Endothelial cell of umbilical vein (primary cell): ENCODE data around the gene TRPM8. TPM values are rescaled to one million over a fixed set of nuclear protein-coding genes. Genes with fewer than 3 reads are reported as not detected.

Source experiments
- BruUV-seq: library from RNA; stranded (reverse); fragments of 400-500 nt; replicated peaks from 2 replicates; lab custom pipeline; 2021; lab: Mats Ljungman, UMichigan
- CTCF ChIA-PET: fragments of 300-600, 350-600 bp; sonication (Branson Sonifier 250); formaldehyde crosslinking; loops from one replicate; lab custom pipeline; 2021; ENCODE audit warnings: antibody characterized with exemption, inconsistent platforms; lab: Charles Lee
- POLR2A ChIA-PET: fragments of 300-600, 350-600 bp; sonication (Branson Sonifier 250); formaldehyde crosslinking; loops from one replicate; lab custom pipeline; 2021; ENCODE audit warnings: antibody characterized with exemption, inconsistent platforms; lab: Charles Lee
- DNase-seq: peaks from one replicate; pipeline ENCODE4 v3.0.0-alpha.2; 2011; ENCODE audit warnings: low read depth, low spot score
- FAIRE-seq: peaks from 2 replicates; lab custom pipeline; 2011; peaks lifted over from hg19 to GRCh38; lab: Jason Lieb, UNC
- H2AFZ ChIP-seq: 2 replicates; pipeline ENCODE4 v1.6.0; 2012; ENCODE audit warnings: low read depth, low read length, control low read depth, inconsistent platforms
- H3K27ac ChIP-seq: 2 replicates; pipeline ENCODE4 v1.5.1; 2011; ENCODE audit warnings: low read depth, mild to moderate bottlenecking, control low read depth, low read length, moderate library complexity; ENCODE audit not compliant: insufficient read depth
- H3K27me3 ChIP-seq, 2 experiments: 2 replicates each; pipeline versions ENCODE4 v1.6.0 to v1.6.1; 2011; ENCODE audit warnings: low read length in 2 of 2, mixed read lengths in 1 of 2; ENCODE audit not compliant: control insufficient read depth in 2 of 2, insufficient read depth in 2 of 2
- H3K36me3 ChIP-seq, 2 experiments: 2 replicates in 1 of 2; 3 replicates in 1 of 2; pipeline ENCODE4 v1.5.1; 2011; ENCODE audit warnings: low read length in 2 of 2, mild to moderate bottlenecking in 1 of 2, moderate library complexity in 1 of 2; ENCODE audit not compliant: control insufficient read depth in 2 of 2, insufficient read depth in 2 of 2; ENCODE audit errors: extremely low read depth in 1 of 2
- H3K4me1 ChIP-seq: 3 replicates; pipeline ENCODE4 v1.5.1; 2011; ENCODE audit warnings: mild to moderate bottlenecking, low read length; ENCODE audit not compliant: control insufficient read depth, insufficient read depth; ENCODE audit errors: extremely low read depth
- H3K4me2 ChIP-seq: 2 replicates; pipeline ENCODE4 v1.6.1; 2011; ENCODE audit warnings: low read length, control low read depth, mixed read lengths; ENCODE audit not compliant: insufficient read depth
- H3K4me3 ChIP-seq, 3 experiments: fragments of 200-600 bp in 1 of 3; sonication (generic), shearing (Covaris generic) in 1 of 3; replicated peaks in 1 of 3; 2 replicates each; pipeline ENCODE4 v1.5.1; 2011 to 2016; ENCODE audit warnings: control low read depth in 3 of 3, low read length in 3 of 3, mild to moderate bottlenecking in 2 of 3, inconsistent platforms in 1 of 3, low read depth in 1 of 3, moderate library complexity in 1 of 3; ENCODE audit not compliant: insufficient read depth in 1 of 3
- H3K79me2 ChIP-seq: 2 replicates; pipeline ENCODE4 v1.6.0; 2012; ENCODE audit warnings: low read length, inconsistent platforms; ENCODE audit not compliant: control insufficient read depth, insufficient read depth
- H3K9ac ChIP-seq: replicated peaks from 2 replicates; pipeline ENCODE3; 2011; ENCODE audit warnings: low read length, control low read depth; ENCODE audit not compliant: insufficient read depth; ENCODE audit errors: extremely low read depth
- H3K9me1 ChIP-seq: replicated peaks from 3 replicates; pipeline ENCODE4 v1.6.0; 2011; ENCODE audit warnings: mild to moderate bottlenecking, low read length; ENCODE audit not compliant: control insufficient read depth, insufficient read depth; ENCODE audit errors: extremely low read depth
- H3K9me3 ChIP-seq: replicated peaks from 2 replicates; pipeline ENCODE4 v1.5.1; 2012; ENCODE audit warnings: low read length, inconsistent platforms; ENCODE audit not compliant: control insufficient read depth, insufficient read depth
- H4K20me1 ChIP-seq: replicated peaks from 2 replicates; pipeline ENCODE3; 2011; ENCODE audit warnings: mild to moderate bottlenecking, low read length; ENCODE audit not compliant: control insufficient read depth, insufficient read depth; ENCODE audit errors: extremely low read depth
- CTCF ChIP-seq, 2 donors: IDR thresholded peaks; 1 replicate in 1 of 2; 2 replicates in 1 of 2; pipeline ENCODE4 v1.5.1; 2011; ENCODE audit warnings: low read length in 2 of 2, mild to moderate bottlenecking in 2 of 2, moderate library complexity in 2 of 2, control low read depth in 1 of 2, inconsistent platforms in 1 of 2, low read depth in 1 of 2; ENCODE audit not compliant: insufficient read depth in 1 of 2; ENCODE audit errors: extremely low read depth in 1 of 2
- EZH2 ChIP-seq: IDR thresholded peaks from 2 replicates; pipeline ENCODE4 v1.6.1; 2012; ENCODE audit warnings: borderline replicate concordance, low read depth, mild to moderate bottlenecking, moderate library complexity, low read length, inconsistent platforms; ENCODE audit not compliant: severe bottlenecking
- FOS ChIP-seq: IDR thresholded peaks from 2 replicates; pipeline ENCODE4 v1.6.1; 2011; ENCODE audit warnings: mild to moderate bottlenecking, low read length, moderate library complexity, borderline replicate concordance; ENCODE audit not compliant: insufficient read depth
- GATA2 ChIP-seq: IDR thresholded peaks from 2 replicates; pipeline ENCODE4 v1.7.0; 2011; ENCODE audit warnings: low read depth, mild to moderate bottlenecking, moderate library complexity, mixed read lengths, low read length; ENCODE audit not compliant: insufficient read length, insufficient read depth
- JUN ChIP-seq: IDR thresholded peaks from 2 replicates; pipeline ENCODE4 v1.6.1; 2011; ENCODE audit warnings: borderline replicate concordance, low read depth; ENCODE audit not compliant: insufficient read length, insufficient read depth
- MAX ChIP-seq: IDR thresholded peaks from 2 replicates; pipeline ENCODE4 v1.6.1; 2011; ENCODE audit not compliant: insufficient read depth, insufficient read length
- MYC ChIP-seq: IDR thresholded peaks from one replicate; pipeline ENCODE4 v1.6.1; 2011; ENCODE audit warnings: mild to moderate bottlenecking, low read depth, low read length
- POLR2A ChIP-seq: IDR thresholded peaks from 2 replicates; pipeline ENCODE4 v1.6.1; 2012; ENCODE audit warnings: low read depth, mild to moderate bottlenecking, control low read depth, low read length
- POLR2AphosphoS5 ChIP-seq: IDR thresholded peaks from 2 replicates; pipeline ENCODE4 v1.6.1; 2012; ENCODE audit warnings: low read depth, mild to moderate bottlenecking, control low read depth, low read length, moderate library complexity; ENCODE audit not compliant: insufficient read depth
- dilution Hi-C: fragments of 300-500 bp; cut with MboI; formaldehyde crosslinking; loops from one replicate; pipeline ENCODE4 v1.15.0; 2019; ENCODE audit warnings: low sequenced_read_pairs; ENCODE audit not compliant: extremely low pct_ligation_motif_present
- intact Hi-C: fragments of 100-400 bp; cut with micrococcal nuclease; formaldehyde crosslinking; loops from one replicate; pipeline ENCODE4 v1.10.0; 2022
- polyA plus RNA-seq, 4 experiments: library from polyadenylated mRNA; depleted of rRNA in 3 of 4; stranded (reverse) in 3 of 4; unstranded in 1 of 4; fragments of >200 nt; gene quantifications; 2 replicates each; pipeline versions ENCODE4 v1.2.1 to v1.2.3, GENCODE V29; 2011 to 2012; ENCODE audit warnings: missing spikeins in 1 of 4
- total RNA-seq: library from RNA; stranded (reverse); gene quantifications from 2 replicates; pipeline ENCODE4 v1.2.3, GENCODE V29; 2021

TRPM8 gene
- total and polyA plus RNA-seq, 2 donors (not counting 3 experiments of a cell fraction or from before 2014, with no cell fraction given): not detected

GRCh38 chr2:233993461-233993860, 76.3 kb downstream of the TRPM8 start:
- DNase-seq (no peak), FAIRE-seq (no peak)
- Histone ChIP-seq H4K20me1 (no peaks in the 10 kb centered on the region), H3K27ac (no peak overlapping the region), H3K9me1 (no peaks in the 10 kb centered on the region), H3K9me3 (no peaks in the 10 kb centered on the region), H2AFZ (no peak overlapping the region), H3K4me1 (no peaks in the 10 kb centered on the region), H3K27me3 (peaks cover 2 to 4% of the 10 kb centered on the region in 2 experiments), H3K9ac (no peak overlapping the region), H3K79me2 (no peaks in the 10 kb centered on the region), H3K36me3 (no peaks in the 10 kb centered on the region), H3K4me3 (no peak overlapping the region), H3K4me2 (no peak overlapping the region)
- TF ChIP-seq FOS (no peak), CTCF (IDR thresholded peaks at IDR 0.05; ENCODE audit: extremely low read depth in 1 of 2, insufficient read depth in 1 of 2, low read depth in 1 of 2, low read length in 2 of 2) (no peak), MAX (no peak), JUN (no peak), GATA2 (no peak), MYC (no peak), POLR2A (no peak), POLR2AphosphoS5 (no peak), EZH2 (no peak)
- dilution Hi-C loops: no loop called here
- POLR2A ChIA-PET: no interaction called here
- intact Hi-C loops: no loop called here
- BruUV-seq: no TSS peak
- CTCF ChIA-PET: no interaction called here
